ENCODE measurements around the gene INKA1.
"Not testable (repeated sequence)": the region's sequence is repeated elsewhere in the genome, so short reads cannot be mapped to it uniquely, and the experiment has no call there.

INKA1 gene

GRCh38 chr3:49813497-49814174, 10.6 kb downstream of the INKA1 start, which contains the start of gene UBA7:
UBA7 (minus strand) TSS chr3:49813953; CDS start chr3:49813787, 166 bp downstream.
- peak; percentile 46 for DNase-seq

- DNase-seq: not testable (repeated sequence)
These were observed 20.1 kb downstream of the INKA1 start for GRCh38 chr3:49823131-49823530.

GRCh38 chr3:49826016-49826415, 23.0 kb downstream of the INKA1 start:
- DNase-seq: no peak

GRCh38 chr3:49831341-49831740, 28.3 kb downstream of the INKA1 start:
- DNase-seq: no peak

- DNase-seq: peak; percentile 73
These were observed 36.2 kb downstream of the INKA1 start for GRCh38 chr3:49839193-49839809.

- DNase-seq: no peak
These were observed 37.3 kb downstream of the INKA1 start for GRCh38 chr3:49840388-49840787.

- no peak for DNase-seq
These were observed 38.1 kb downstream of the INKA1 start for GRCh38 chr3:49841126-49841696.

GRCh38 chr3:49841806-49842205, 38.7 kb downstream of the INKA1 start:
- DNase-seq: no peak

GRCh38 chr3:49842843-49843517, 39.9 kb downstream of the INKA1 start:
- DNase-seq: no peak

- DNase-seq: no peak
These were observed 41.6 kb downstream of the INKA1 start for GRCh38 chr3:49844464-49845183.

GRCh38 chr3:49845694-49846093, 42.6 kb downstream of the INKA1 start:
- DNase-seq: no peak
